HG03045 (cell line): ENCODE data around the gene KCNIP4.
A peak's percentile ranks its signal among the peaks of the same experiment; 100 is the strongest.
"Not testable (repeated sequence)": the region's sequence is repeated elsewhere in the genome, so short reads cannot be mapped to it uniquely, and the experiment has no call there.

Experiments used
- ATAC-seq: cut with Tn5 transposase; IDR thresholded peaks from one replicate; pipeline ENCODE4 v1.9.1; 2021; ENCODE audit warnings: mild to moderate bottlenecking, moderate library complexity; ENCODE audit not compliant: unreplicated experiment

Gene KCNIP4

GRCh38 chr4:20816287-20816686 lies 1132.3 kb downstream of the KCNIP4 start:
- no peak for ATAC-seq

- no peak for ATAC-seq
These were observed 1134.9 kb downstream of the KCNIP4 start for GRCh38 chr4:20813700-20814099.

GRCh38 chr4:20809812-20810211 lies 1138.8 kb downstream of the KCNIP4 start:
- no peak for ATAC-seq

- no peak for ATAC-seq
These were observed 1142.9 kb downstream of the KCNIP4 start for GRCh38 chr4:20805716-20806115.

GRCh38 chr4:20787940-20788665 lies 1160.5 kb downstream of the KCNIP4 start:
- ATAC-seq: no peak

GRCh38 chr4:20783134-20783533 lies 1165.4 kb downstream of the KCNIP4 start:
- ATAC-seq: not testable (repeated sequence)

- ATAC-seq: no peak
These were observed 1169.7 kb downstream of the KCNIP4 start for GRCh38 chr4:20778896-20779295.

- no peak for ATAC-seq
These were observed 1175.2 kb downstream of the KCNIP4 start for GRCh38 chr4:20773144-20773997.

- no peak for ATAC-seq
These were observed 1184.1 kb downstream of the KCNIP4 start for GRCh38 chr4:20764366-20764992.

- ATAC-seq: no peak
These were observed 1186.7 kb downstream of the KCNIP4 start for GRCh38 chr4:20761826-20762225.

GRCh38 chr4:20761382-20761781 lies 1187.2 kb downstream of the KCNIP4 start:
- no peak for ATAC-seq

GRCh38 chr4:20760053-20760452 lies 1188.5 kb downstream of the KCNIP4 start:
- no peak for ATAC-seq

GRCh38 chr4:20754036-20754435 lies 1194.5 kb downstream of the KCNIP4 start:
- ATAC-seq: no peak

- no peak for ATAC-seq
These were observed 1195.9 kb downstream of the KCNIP4 start for GRCh38 chr4:20752641-20753040.

GRCh38 chr4:20746000-20746399 lies 1202.6 kb downstream of the KCNIP4 start:
- ATAC-seq: not testable (repeated sequence)

GRCh38 chr4:20735931-20736330 lies 1212.6 kb downstream of the KCNIP4 start:
- ATAC-seq: no peak

- peak; percentile 95 for ATAC-seq
These were observed 1223.7 kb downstream of the KCNIP4 start for GRCh38 chr4:20724915-20725314.

GRCh38 chr4:20723463-20723862 lies 1225.1 kb downstream of the KCNIP4 start:
- no peak for ATAC-seq

GRCh38 chr4:20723019-20723418 lies 1225.6 kb downstream of the KCNIP4 start:
- ATAC-seq: no peak

GRCh38 chr4:20711335-20711734 lies 1237.2 kb downstream of the KCNIP4 start:
- ATAC-seq: no peak

- ATAC-seq: peak; percentile 100
These were observed 1248.4 kb downstream of the KCNIP4 start, which contains the start of gene PACRGL for GRCh38 chr4:20700007-20700761. Gene PACRGL, plus strand, starts transcription at chr4:20700458. Its CDS starts 4,024 bp downstream, at chr4:20704482.
